Kidney glomerular epithelial cell (primary cell): ENCODE data around the gene ERG.

Experiments
- DNase-seq: peaks from one replicate; lab custom pipeline; 2025; lab: John Stamatoyannopoulos, UW

Gene ERG

DNA sequence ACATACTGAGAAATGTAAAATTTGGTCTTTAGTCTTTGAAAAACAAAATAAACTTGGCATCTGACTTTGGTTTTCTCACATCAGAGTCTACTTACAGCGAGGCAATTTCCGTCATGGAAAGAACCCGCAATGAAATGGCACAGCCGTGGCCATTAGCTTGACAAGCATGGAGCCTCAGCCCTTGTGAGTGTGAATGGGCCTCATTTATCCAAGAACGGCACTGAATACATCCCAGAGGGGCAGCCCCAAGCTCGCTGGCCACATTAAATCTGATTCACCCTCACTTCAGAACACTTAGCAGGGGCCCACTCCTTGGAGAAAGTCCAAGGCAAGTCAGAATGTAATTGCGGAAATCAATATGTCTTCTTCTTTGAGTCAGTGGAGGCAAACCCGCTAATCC is 64.8 kb downstream of the ERG start:
- no peak for DNase-seq

DNA sequence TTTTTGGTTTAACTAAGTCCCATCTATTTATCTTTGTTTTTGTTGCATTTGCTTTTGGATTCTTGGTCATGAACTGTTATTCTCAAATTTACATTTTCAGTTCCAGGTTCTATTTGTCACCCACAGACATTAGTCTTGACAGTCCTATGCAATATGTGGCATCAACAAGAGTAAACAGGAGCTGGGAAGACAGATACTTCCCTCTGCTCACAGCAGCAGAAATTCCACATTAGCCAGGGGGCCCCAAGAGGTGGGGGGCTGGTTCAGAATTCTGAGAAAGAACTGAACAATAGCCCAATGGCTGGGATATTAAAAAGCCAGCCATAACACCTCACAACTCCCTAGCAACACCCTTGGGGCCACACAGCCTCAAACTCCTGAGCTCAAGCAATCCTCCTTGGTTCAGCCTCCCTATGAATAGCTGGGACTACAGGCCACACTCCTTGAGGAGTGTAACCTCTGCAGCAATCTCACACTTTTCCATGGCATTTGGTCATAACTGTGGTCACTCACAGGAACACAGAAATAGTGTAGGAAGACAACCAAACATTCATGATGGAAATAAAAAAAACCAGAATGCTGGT is 67.8 kb downstream of the ERG start:
- DNase-seq, result no peak

DNA sequence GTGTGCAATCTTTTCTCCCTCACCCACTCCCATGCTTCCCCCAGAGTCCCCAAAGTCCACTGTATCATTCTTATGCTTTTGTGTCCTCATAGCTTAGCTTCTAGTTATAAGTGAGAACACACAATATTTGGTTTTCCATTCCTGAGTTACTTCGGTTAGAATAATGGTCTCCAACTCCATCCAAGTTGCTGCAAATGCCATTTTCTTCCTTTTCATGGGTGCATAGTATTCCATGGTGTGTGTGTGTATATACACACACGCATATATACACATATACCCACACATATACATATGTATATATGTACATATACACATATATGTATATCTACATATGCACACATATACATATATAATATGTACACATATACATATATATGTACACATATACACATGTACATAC is 69.3 kb downstream of the ERG start:
- no peak for DNase-seq

DNA sequence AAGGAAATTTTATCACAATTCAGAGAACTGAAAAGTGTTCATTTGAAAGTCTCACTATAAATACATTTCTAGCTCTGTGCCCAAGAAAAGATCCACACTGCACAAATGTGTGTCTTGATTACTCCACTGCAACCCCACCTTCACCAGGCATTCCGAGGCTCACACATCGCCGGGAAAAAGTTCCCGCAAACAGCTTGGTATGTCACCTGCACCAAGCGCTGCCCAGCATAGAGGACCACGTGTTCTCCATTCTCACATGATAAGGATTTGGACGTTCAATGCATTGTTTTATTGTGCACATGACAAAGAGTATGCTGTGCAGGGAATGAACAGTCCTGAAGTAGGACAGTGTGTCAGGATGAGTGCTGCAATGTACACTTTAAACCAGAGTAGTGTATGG is 70.1 kb downstream of the ERG start:
- no peak for DNase-seq

DNA sequence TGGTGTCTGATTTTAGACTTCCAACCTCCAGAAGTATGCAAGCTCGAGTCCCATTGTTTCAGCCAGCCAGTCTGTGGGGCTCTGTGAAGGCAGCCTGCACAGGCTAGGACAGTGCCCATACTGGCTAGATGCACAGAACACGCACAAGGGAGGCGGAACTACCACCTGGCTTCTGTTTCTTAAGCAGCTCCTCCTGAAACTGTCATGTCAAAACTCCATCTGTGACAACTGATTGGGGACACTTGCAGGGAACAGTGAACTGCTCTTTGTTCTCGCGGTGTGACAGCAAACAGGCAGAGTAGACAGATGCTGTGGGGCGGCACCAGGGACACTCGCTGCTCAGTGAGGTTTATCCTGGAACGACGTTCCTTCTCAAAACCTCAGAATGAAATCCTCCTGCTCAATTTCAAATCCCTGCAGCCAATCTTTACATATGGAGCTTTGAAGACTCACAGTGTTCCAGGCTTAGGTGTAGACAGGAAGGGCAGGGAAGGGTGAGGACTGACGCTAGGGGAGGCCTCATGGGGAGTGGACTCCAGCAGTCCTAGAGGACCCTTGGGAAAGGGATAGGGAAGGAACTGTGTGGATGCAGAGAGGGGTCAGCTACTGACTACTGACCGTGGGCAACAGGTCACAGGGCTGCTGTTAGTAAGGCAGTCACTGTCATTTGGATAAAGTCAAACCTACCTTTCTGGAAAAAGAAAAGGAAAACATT is 73.8 kb downstream of the ERG start:
- DNase-seq, result no peak

DNA sequence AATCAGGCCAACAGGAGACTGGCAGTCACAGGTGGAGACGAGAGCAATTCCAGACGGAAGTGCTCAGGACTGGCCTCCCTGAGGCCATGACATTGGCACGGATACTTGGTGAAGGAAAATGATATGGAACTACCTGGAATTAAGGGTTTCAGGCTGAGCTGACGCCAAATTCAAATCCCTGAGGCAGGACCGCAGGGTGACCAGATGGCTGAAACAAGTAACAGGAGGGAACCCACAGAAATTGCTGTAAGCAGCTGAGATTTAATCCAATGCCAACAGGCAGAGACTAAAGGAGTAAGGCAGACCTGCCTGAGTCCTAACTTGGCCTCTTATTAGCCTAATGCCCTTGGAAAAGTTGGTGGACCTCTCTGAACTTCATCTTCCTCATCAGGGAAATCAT is 76.2 kb downstream of the ERG start:
- DNase-seq, result no peak

DNA sequence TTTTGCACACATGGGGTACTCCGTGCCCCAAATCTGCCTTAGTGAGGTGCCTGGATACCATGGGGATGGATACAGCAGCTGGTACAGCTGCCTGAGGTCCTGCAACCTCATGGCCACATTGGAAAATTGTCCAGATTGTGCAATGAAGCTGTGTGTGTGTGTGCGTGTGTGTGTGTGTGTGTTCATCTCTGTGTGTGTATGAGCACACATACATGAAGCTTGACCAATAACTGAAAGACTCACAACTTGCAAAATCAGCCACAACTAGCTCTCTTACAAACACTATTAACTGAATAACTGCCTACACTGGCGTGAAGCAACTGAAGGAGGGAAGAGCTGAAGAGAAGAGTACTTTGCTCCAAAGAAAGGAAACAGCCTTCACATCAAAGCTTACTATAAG is 78.1 kb downstream of the ERG start:
- no peak for DNase-seq

DNA sequence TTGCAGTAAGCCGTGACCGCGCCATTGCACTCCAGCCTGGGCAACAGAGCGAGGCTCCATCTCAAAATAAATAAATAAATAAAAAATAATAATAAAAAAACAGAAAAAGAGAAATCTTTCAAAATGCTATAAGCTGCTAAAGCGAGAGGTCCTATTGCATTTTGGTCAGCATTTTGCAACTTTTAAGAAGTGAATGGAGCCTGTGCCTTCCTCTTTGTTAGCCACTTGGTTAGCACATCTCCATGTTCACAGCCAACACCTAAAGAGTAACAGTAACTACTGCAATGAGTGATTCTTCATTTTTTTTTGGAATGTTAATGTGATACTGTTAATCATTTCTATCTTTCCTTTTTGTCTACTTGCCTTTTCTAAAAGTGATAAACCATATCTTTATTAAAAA is 80.6 kb downstream of the ERG start:
- no peak for DNase-seq

DNA sequence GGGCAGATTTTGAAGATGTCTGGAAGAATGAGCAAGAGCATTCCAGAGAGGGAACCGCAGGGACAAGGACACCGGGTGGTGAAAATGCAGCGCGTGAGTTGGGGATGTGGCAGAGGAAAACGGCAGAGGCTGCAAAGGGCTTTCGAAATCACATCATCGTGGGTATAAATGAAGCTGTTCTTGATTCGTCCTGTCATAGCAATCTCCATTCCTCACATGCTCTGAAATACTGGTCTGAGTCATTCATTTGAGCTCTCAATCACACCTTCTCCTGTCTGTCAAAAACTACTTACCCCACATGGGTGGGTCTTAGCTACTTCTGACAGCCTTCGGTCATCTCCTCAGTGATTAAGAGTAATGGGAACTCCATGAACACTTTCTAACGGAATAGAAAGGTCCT is 81.5 kb downstream of the ERG start:
- DNase-seq, result no peak

DNA sequence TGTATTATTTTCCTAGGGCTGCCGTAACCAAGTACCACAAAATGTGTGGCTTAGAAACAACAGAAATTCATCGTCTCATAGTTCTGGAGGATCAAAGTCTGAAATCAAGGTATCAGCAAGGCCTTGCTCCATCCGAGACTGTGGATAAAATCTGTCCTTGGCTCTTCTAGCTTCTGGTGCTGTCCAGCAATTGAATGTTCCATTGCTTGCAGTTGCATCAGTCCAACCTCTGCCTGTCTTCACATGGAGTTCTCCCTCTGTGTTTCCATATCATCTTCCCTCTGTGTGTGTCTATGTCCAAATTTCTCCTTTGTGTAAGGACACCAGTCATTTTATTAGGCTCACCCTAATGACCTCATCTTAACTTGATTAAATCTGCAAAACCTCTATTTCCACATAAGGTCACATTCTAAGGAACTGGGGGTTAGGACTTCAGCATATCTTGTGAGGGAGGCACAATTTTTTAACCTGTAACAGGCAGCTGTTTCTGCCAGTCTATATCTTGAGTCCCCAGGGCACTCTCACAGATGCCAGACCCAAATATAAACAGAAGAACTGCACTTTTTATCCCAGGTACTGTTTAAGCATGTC is 84.2 kb downstream of the ERG start:
- no peak for DNase-seq

DNA sequence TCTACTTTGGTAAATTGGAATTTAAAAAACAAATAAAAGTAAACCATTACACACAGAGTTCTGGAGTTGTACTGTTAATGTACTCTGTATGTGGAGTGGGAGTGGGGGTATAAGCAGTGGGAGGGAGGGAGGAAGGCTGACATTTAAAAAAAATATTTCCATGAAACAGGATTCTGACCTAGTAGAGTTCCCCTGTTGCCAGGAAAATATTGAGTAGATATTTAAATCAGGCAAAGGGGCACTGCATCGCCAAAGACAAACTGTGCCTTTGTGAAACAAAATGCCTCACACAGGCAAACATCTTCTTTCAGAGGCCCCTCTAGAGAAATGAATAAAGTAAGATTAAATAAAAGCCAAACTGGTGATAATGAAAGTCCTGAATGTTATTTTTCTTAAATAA is 87.8 kb downstream of the ERG start:
- DNase-seq, result no peak

DNA sequence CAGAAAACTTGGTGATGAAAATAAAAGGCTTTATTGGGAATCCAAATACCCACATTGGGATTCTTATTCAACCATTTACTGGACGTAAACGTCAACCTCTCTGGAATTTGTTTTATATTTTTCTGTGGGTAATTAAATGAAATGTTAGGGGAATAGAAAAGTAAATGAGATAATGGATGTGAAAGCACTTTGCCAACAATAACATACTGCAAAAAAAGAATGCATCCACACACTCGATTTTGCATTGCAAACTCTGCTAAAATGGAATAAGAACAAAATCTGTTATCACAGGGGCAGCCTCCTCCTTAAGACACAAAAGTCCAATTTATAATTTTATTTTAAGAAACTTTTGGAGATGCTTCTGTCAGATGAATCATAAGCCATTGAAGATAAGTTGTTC is 88.4 kb downstream of the ERG start:
- DNase-seq, result no peak

DNA sequence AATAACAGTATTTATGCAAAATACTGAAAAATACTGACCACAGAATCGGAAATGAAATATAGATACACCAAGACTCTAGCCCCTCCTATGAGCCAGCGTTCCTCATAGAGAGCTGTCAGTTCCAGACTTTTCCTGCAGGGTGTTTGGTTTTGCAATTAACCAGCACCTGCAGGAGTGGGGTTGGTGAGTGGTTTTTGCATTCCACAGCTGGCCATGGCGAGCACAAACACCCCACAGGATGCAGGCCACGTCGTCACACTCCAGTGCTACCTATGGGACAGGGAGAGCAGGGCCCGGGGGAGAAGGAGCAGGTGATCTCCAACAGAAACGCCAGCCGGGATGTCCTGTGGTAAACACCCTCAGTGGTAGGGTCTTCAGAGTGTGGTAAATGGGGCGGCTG is 94.1 kb downstream of the ERG start:
- no peak for DNase-seq

DNA sequence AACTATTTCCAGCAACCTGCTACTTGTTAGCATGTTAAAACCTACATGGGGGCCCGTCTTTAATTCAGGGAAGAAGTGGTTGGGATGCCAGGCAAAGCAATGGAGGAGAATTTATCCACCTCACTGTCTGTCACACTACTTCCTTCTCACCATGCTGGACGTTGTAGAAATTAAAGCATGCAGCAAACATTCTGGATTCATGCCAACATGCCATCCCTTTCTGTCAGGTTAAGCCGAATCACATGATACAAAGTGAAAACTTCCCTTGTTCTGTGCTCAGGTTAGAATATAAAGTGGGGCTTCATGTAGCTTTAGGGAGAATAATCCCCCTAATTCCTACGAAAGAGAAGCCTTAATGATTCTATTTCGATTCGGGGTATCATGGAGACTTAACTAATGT is 95.5 kb downstream of the ERG start:
- DNase-seq, result no peak

DNA sequence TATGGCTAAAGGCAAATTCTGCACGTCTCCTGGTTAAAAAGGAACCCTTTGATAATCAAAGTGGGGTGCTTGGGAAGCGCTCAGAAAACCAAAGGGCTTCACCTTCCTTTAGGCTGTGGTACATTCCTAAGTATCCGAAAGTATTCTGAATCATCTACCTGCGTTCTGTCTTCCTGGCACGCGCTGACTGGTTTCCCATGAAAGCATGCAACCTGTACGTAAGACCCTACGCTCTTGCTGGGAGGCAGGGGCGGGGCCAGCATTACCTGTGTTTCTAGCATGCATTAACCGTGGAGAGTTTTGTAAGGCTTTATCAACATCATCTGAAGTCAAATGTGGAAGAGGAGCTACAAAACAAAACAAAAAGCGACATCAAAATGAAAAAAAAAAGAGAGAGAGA is 96.0 kb downstream of the ERG start:
- DNase-seq, result no peak

DNA sequence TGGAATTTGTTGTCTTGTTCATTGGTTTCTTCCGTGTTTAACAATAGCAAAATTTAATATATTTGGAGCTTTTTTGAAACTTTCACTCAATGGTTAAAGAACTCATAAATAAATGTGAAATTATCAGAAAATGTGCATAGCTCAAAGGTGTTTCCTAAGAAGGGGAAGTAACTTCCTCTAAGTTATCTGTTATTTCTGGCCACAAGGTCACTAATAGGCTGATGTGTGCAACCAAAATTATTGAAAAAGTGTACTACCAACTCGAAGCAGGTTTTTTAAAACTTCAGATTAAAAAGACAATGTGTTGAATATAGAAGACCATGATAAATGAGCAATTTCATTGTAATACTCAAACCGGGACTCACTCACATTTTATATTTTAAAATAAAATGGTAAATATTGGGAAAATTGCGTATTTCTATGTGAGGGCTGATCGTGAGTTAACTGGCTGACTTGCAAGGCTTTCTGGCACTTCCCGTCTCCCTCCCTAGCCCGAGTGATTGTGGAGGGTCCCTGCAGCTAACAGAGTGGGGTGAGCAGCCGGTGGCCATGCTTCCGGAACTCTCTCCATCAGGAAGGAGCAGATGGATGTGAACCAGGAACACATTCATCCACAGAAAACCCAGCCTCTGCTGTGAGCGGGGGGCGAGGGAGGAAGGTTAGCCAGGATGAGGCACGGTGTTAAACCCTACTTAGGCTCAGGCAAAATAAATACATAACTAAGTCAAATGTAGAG is 96.9 kb downstream of the ERG start:
- no peak for DNase-seq

DNA sequence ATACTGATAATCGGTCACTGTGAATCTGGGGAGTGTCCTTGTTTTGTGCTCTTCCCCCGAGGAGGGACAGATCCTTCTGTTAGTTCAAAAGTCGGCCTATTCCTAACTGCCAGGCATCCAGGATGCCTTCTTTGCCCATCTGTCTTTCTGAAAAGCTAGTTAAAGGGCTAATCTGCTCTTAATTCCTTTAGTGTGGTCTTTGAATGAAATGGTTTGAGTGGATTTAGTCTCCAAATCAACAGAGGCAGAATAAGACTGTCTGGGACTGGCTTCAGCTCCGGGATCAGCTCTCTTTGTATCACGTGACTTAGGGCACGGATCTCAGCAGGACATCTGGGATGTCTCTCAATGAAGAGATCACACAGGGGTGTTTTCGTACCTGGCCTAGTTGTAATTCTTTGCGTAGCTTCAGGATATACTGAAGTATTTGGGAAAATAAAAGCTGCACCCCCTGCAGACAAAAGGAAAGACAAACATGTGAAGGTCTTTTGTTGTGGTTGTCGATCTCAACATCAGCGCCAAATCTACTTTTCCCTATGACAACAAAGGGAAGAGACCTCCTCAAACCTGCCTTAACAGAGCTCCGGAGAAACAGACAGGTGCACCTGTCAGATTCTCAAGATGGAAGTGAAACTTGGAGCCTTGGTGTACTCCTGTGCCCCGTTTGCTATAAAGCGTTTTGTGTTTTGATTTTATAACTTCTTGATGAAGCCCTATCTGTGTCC is 97.9 kb downstream of the ERG start:
- DNase-seq, result no peak

DNA sequence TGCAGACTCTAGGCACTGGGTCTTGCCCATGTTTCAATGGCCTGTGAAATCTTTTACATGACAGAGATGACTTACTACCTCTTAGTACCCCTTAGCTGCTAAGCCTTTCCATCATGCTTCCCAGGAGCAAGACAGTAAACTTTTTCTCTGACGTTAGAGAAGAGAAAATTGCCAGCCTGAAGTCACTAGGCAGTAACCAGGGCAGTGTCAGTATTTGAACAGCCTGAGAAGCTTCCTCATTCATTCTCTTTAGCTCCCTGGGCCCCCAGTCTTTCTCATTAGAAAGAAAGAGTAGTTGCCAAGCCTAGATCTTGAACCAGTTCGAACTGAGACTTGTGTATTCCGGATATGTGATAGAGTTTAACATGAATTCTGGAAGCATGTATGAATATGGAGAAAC is 99.2 kb downstream of the ERG start:
- DNase-seq, result no peak

DNA sequence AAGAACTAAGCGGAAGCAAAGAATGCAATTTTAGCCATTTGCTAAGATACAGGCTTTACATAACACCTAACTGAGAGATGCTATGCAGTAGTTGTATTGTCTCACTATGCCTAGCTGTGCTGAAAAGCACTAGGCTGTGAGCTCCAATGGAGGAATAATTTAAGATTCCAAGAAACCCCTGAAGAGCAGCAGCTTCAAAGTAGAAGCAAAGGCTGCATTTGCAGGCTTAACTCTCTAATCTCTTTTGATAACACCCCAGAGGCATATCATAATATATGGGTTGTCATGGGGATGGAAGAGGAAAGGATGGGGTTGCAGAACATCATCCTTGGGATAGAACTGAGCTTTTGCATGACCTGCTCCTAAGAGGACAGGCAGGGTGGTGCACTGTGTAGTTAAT is 102.0 kb downstream of the ERG start:
- no peak for DNase-seq

DNA sequence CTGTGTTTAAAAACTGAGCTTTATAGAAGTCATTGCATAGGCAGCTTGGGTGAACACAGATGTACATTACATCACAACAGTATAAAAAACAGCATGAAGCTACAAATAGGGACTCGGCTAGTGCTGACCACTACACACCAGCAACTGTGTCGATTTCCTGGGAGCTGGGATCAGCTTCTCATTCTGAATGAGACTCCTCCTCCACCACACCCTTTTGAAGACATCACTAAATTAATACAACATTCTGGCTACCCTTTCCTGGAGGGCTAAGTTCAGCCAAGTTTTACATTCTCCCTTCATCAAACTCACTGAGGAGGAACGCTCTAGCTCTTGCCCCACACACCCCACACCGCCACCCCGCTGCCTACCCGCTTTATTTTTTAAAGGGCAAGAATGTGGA is 102.7 kb downstream of the ERG start:
- DNase-seq, result no peak

DNA sequence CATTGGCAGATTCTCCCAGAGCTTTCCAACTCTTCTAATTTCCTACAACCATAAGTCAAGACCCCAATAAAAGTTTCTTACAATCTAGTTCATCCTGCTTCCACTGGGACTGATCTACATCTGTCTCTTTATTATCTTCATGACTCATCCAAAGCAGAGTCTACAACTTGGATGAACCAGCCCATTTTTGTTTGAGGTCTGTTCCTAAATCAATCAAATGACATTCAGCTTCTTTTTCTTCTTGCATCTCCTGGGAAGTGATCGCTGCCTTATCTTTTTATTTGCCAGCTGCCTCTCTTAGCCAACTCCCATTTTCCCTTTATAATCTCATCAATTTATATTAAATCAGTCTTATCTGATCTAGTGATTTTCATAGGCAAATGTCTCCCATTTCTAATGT is 105.6 kb downstream of the ERG start:
- DNase-seq, result no peak

DNA sequence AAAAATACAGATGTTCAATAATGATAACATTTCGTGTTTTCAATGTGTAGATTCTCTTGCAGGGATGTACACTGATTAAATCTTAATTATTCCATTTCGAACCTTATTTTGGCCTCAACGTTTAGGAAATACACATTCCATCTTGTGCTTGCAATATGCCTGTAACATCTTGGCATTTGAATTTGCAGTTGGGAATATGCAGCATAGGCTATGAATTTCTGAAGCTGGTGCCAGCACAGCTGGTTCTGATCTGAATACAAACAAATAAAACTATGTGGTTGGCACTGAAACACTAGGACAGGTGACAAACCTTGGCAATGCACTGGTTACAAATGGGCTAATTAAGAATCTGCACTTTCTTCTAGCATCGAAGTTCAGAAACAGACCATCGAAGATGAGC is 108.4 kb downstream of the ERG start:
- DNase-seq, result no peak

DNA sequence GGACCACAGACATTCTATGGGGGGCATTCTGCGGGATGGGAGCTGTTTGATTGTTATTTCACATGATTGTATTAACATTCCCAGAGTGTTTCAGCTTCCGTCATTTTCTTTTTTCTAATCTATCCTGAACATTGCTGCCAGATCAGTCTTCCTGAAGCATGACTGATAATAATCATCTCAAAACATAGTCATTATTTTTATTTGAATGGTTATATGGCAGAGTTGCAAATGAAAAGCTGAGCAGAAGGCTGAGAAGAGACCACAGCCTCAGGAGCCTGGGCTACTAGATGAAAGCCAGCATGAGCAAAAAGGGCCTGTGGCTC is 109.0 kb downstream of the ERG start:
- no peak for DNase-seq
